Retinal pigment epithelial cell (primary cell): Measurements from ENCODE around the gene DOCK2.

Source experiments
- DNase-seq: peaks from one replicate; pipeline ENCODE4 v3.0.0-alpha.2; 2010; ENCODE audit warnings: low read depth
- H3K4me3 ChIP-seq: 2 replicates; pipeline ENCODE4 v1.5.1; 2011; ENCODE audit warnings: mild to moderate bottlenecking, low read length, control low read depth, moderate library complexity
- CTCF ChIP-seq: conservative IDR thresholded peaks from 2 replicates; pipeline ENCODE4 v1.5.1; 2011; ENCODE audit warnings: low read depth, low read length, control low read depth, inconsistent platforms

The DOCK2 gene

GRCh38 chr5:169814522-169814921 is 177.4 kb downstream of the DOCK2 start:
- no peak for TF ChIP-seq CTCF
- H3K4me3 ChIP-seq: no peak overlapping the region
- DNase-seq: peak; percentile 51

- no peak overlapping the region for H3K4me3 ChIP-seq
- no peak for TF ChIP-seq CTCF
- no peak for DNase-seq
Measured at GRCh38 chr5:169817031-169817430, 180.0 kb downstream of the DOCK2 start.

- TF ChIP-seq CTCF: peak; percentile 45
- no peak overlapping the region for H3K4me3 ChIP-seq
- DNase-seq: no peak
Measured at GRCh38 chr5:169826618-169827017, 189.5 kb downstream of the DOCK2 start.

- no peak for DNase-seq
- no peak overlapping the region for H3K4me3 ChIP-seq
- no peak for TF ChIP-seq CTCF
Measured at GRCh38 chr5:169827769-169828168, 190.7 kb downstream of the DOCK2 start.

- no peak for TF ChIP-seq CTCF
- no peak for DNase-seq
- no peak overlapping the region for H3K4me3 ChIP-seq
Measured at GRCh38 chr5:169828385-169828784, 191.3 kb downstream of the DOCK2 start.

GRCh38 chr5:169831331-169831730 is 194.3 kb downstream of the DOCK2 start:
- no peak for DNase-seq
- TF ChIP-seq CTCF: no peak
- no peak overlapping the region for H3K4me3 ChIP-seq

GRCh38 chr5:169832304-169832703 is 195.2 kb downstream of the DOCK2 start:
- no peak overlapping the region for H3K4me3 ChIP-seq
- no peak for DNase-seq
- TF ChIP-seq CTCF: no peak
